ENCODE measurements around the gene ASF1B.

Gene ASF1B

GRCh38 chr19:14096272-14096992 lies 40.0 kb downstream of the ASF1B start:
- Histone ChIP-seq H3K4me1 (peaks cover 5% of the 10 kb centered on the region), H3K4me3 (ENCODE audit: low read depth, low read length) (no peak overlapping the region), H3K9me3 (ENCODE audit: control insufficient read depth, low read length) (no peaks in the 10 kb centered on the region), H3K9ac (no peak overlapping the region), H3K79me2 (no peaks in the 10 kb centered on the region), H2AFZ (no peak overlapping the region), H3K4me2 (ENCODE audit: low read length) (no peak overlapping the region), H3K36me3 (ENCODE audit: control insufficient read depth, insufficient read depth, low read length) (no peaks in the 10 kb centered on the region), H3K27me3 (ENCODE audit: control insufficient read depth, insufficient read depth, low read length) (no peaks in the 10 kb centered on the region), H3K27ac (no peak overlapping the region)
- TF ChIP-seq CTCF (IDR thresholded peaks at IDR 0.05), result no peak

- no peak overlapping the region for H2AFZ ChIP-seq
- no peak for TF ChIP-seq CTCF (IDR thresholded peaks at IDR 0.05)
- H3K9ac ChIP-seq, result no peak overlapping the region
- H3K79me2 ChIP-seq, result no peaks in the 10 kb centered on the region
- H3K4me1 ChIP-seq, result peaks cover 5% of the 10 kb centered on the region
- no peak overlapping the region for H3K4me2 ChIP-seq (ENCODE audit: low read length)
- H3K27ac ChIP-seq, result no peak overlapping the region
- H3K27me3 ChIP-seq (ENCODE audit: control insufficient read depth, insufficient read depth, low read length), result no peaks in the 10 kb centered on the region
- no peaks in the 10 kb centered on the region for H3K9me3 ChIP-seq (ENCODE audit: control insufficient read depth, low read length)
- H3K4me3 ChIP-seq (ENCODE audit: low read depth, low read length), result no peak overlapping the region
- H3K36me3 ChIP-seq (ENCODE audit: control insufficient read depth, insufficient read depth, low read length), result no peaks in the 10 kb centered on the region
Measured at GRCh38 chr19:14094854-14095253, 41.5 kb downstream of the ASF1B start.

- no peak overlapping the region for H3K9ac ChIP-seq
- no peak overlapping the region for H3K4me2 ChIP-seq (ENCODE audit: low read length)
- H3K27me3 ChIP-seq (ENCODE audit: control insufficient read depth, insufficient read depth, low read length), result no peaks in the 10 kb centered on the region
- H3K4me1 ChIP-seq, result peaks cover 5% of the 10 kb centered on the region
- TF ChIP-seq CTCF (IDR thresholded peaks at IDR 0.05), result no peak
- H3K27ac ChIP-seq, result no peak overlapping the region
- no peaks in the 10 kb centered on the region for H3K36me3 ChIP-seq (ENCODE audit: control insufficient read depth, insufficient read depth, low read length)
- no peak overlapping the region for H3K4me3 ChIP-seq (ENCODE audit: low read depth, low read length)
- no peak overlapping the region for H2AFZ ChIP-seq
- no peaks in the 10 kb centered on the region for H3K9me3 ChIP-seq (ENCODE audit: control insufficient read depth, low read length)
- H3K79me2 ChIP-seq, result no peaks in the 10 kb centered on the region
Measured at GRCh38 chr19:14093117-14093823, 43.1 kb downstream of the ASF1B start.

GRCh38 chr19:14091813-14092462 lies 44.5 kb downstream of the ASF1B start:
- peaks cover 5% of the 10 kb centered on the region for H3K4me1 ChIP-seq
- H3K9me3 ChIP-seq (ENCODE audit: control insufficient read depth, low read length), result no peaks in the 10 kb centered on the region
- peak overlapping the region; percentile 90 for H2AFZ ChIP-seq
- peak overlapping the region; percentile 100 for H3K4me2 ChIP-seq (ENCODE audit: low read length)
- H3K79me2 ChIP-seq, result no peaks in the 10 kb centered on the region
- no peak overlapping the region for H3K9ac ChIP-seq
- no peaks in the 10 kb centered on the region for H3K27me3 ChIP-seq (ENCODE audit: control insufficient read depth, insufficient read depth, low read length)
- no peaks in the 10 kb centered on the region for H3K36me3 ChIP-seq (ENCODE audit: control insufficient read depth, insufficient read depth, low read length)
- TF ChIP-seq CTCF (IDR thresholded peaks at IDR 0.05), result no peak
- H3K27ac ChIP-seq, result peak overlapping the region; percentile 80
- peak overlapping the region; percentile 87 for H3K4me3 ChIP-seq (ENCODE audit: low read depth, low read length)

Measured in parathyroid adenoma (tissue), 2 donors.